Measurements from ENCODE around the gene IL16. TPM values are rescaled to one million over a fixed set of nuclear protein-coding genes. Genes with fewer than 3 reads are reported as not detected.

IL16 gene
- total RNA-seq (2021), result 1.4 and 1.8 TPM in 2 replicates
- percentile 39 among the genes with signal in this experiment for Bru-seq, nascent RNA
- BruChase-seq, experiment 1, labeled RNA remaining after a 2-hour chase, result percentile 35 among the genes with signal in this experiment
- BruChase-seq, experiment 2, labeled RNA remaining after a 6-hour chase, result percentile 53 among the genes with signal in this experiment
- long read RNA-seq, partial matches to known transcripts, result 1 of 4 reads
- long read RNA-seq, other reads (novel, unspliced or antisense), result 3 of 4 reads

GRCh38 chr15:81196576-81197254, at the start of gene IL16:
IL16 (plus strand) TSS chr15:81196879; CDS start chr15:81225400, 28,521 bp downstream.
- Histone ChIP-seq H3K27me3 (replicated peaks; ENCODE audit: insufficient read depth, low read depth, low read length, poor library complexity) (no peaks in the 10 kb centered on the region), H3K27ac (ENCODE audit: low read depth, low read length, poor library complexity, severe bottlenecking) (no peak within 1 kb of the TSS), H3K4me3 (ENCODE audit: low read depth, low read length, poor library complexity, severe bottlenecking) (no peak within 1 kb of the TSS), H3K9me3 (ENCODE audit: low read depth, low read length, poor library complexity, severe bottlenecking) (no peaks in the 10 kb centered on the region), H3K4me1 (ENCODE audit: insufficient read depth, low read length, poor library complexity, severe bottlenecking) (no peaks in the 10 kb centered on the region), H3K36me3 (ENCODE audit: insufficient read depth, low read length, poor library complexity, severe bottlenecking) (no peaks in the 10 kb centered on the region)
- no TSS peak for BruUV-seq (replicated peaks)
- intact Hi-C loops (cut with micrococcal nuclease; ENCODE audit: unreplicated experiment), result no loop called here
- no peak for DNase-seq (ENCODE audit: low spot score)
- CTCF ChIA-PET, result no interaction called here
- POLR2A ChIA-PET (ENCODE audit: low non-redundant PET), result no interaction called here
- TF ChIP-seq CTCF (conservative IDR thresholded peaks at IDR 0.05; ENCODE audit: low read depth, low read length) (no peak), EZH2 (IDR thresholded peaks at IDR 0.05; ENCODE audit: borderline replicate concordance, low read depth, low read length, poor library complexity, severe bottlenecking) (no peak)

GRCh38 chr15:81151389-81151788, 45.3 kb upstream of the IL16 start:
- CTCF ChIA-PET, result no interaction called here
- no peak for TF ChIP-seq EZH2 (IDR thresholded peaks at IDR 0.05; ENCODE audit: borderline replicate concordance, low read depth, low read length, poor library complexity, severe bottlenecking)
- no peak for TF ChIP-seq CTCF (conservative IDR thresholded peaks at IDR 0.05; ENCODE audit: low read depth, low read length)
- Histone ChIP-seq H3K4me3 (ENCODE audit: low read depth, low read length, poor library complexity, severe bottlenecking) (no peak overlapping the region), H3K27ac (ENCODE audit: low read depth, low read length, poor library complexity, severe bottlenecking) (no peak overlapping the region), H3K4me1 (ENCODE audit: insufficient read depth, low read length, poor library complexity, severe bottlenecking) (no peaks in the 10 kb centered on the region), H3K9me3 (ENCODE audit: low read depth, low read length, poor library complexity, severe bottlenecking) (no peaks in the 10 kb centered on the region), H3K27me3 (replicated peaks; ENCODE audit: insufficient read depth, low read depth, low read length, poor library complexity) (no peaks in the 10 kb centered on the region), H3K36me3 (ENCODE audit: insufficient read depth, low read length, poor library complexity, severe bottlenecking) (no peaks in the 10 kb centered on the region)
- intact Hi-C loops (cut with micrococcal nuclease; ENCODE audit: unreplicated experiment), result no loop called here
- no peak for DNase-seq (ENCODE audit: low spot score)
- BruUV-seq (replicated peaks), result no TSS peak
- POLR2A ChIA-PET (ENCODE audit: low non-redundant PET), result no interaction called here

DNA sequence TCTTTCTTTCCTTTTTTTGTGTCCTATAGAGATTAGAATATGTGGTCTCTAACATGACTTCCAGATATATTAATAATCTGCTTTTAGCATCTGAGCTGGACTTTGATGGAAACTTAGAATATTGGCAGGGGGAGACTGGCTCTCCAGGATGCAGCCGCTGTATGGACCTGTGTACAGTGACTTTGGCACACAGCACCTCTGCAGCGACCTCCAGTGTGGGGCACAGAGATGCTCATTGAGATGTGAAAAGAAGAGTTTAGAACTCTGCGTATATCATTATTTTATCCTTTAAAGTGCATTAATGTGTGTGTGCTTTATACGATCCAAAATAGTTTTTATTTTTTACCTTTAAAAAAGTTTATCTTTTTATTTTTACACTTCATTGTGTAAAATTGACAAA, 44.3 kb upstream of the IL16 start:
- no peak for TF ChIP-seq CTCF (conservative IDR thresholded peaks at IDR 0.05; ENCODE audit: low read depth, low read length)
- no peak for TF ChIP-seq EZH2 (IDR thresholded peaks at IDR 0.05; ENCODE audit: borderline replicate concordance, low read depth, low read length, poor library complexity, severe bottlenecking)
- CTCF ChIA-PET, result no interaction called here
- no TSS peak for BruUV-seq (replicated peaks)
- Histone ChIP-seq H3K27ac (ENCODE audit: low read depth, low read length, poor library complexity, severe bottlenecking) (no peak overlapping the region), H3K4me3 (ENCODE audit: low read depth, low read length, poor library complexity, severe bottlenecking) (no peak overlapping the region), H3K4me1 (ENCODE audit: insufficient read depth, low read length, poor library complexity, severe bottlenecking) (no peaks in the 10 kb centered on the region), H3K36me3 (ENCODE audit: insufficient read depth, low read length, poor library complexity, severe bottlenecking) (no peaks in the 10 kb centered on the region), H3K9me3 (ENCODE audit: low read depth, low read length, poor library complexity, severe bottlenecking) (no peaks in the 10 kb centered on the region), H3K27me3 (replicated peaks; ENCODE audit: insufficient read depth, low read depth, low read length, poor library complexity) (no peaks in the 10 kb centered on the region)
- intact Hi-C loops (cut with micrococcal nuclease; ENCODE audit: unreplicated experiment), result no loop called here
- no peak for DNase-seq (ENCODE audit: low spot score)
- POLR2A ChIA-PET (ENCODE audit: low non-redundant PET), result no interaction called here
